Fibroblast of skin of left quadriceps (primary cell): ENCODE measurements around the gene PSMA1.
A peak's percentile ranks its signal among the peaks of the same experiment; 100 is the strongest.

Source experiments
- DNase-seq, 2 experiments: peaks; one replicate each; pipeline ENCODE4 v3.0.0-alpha.2; 2013; ENCODE audit warnings: low read depth in 2 of 2

The PSMA1 gene

DNA sequence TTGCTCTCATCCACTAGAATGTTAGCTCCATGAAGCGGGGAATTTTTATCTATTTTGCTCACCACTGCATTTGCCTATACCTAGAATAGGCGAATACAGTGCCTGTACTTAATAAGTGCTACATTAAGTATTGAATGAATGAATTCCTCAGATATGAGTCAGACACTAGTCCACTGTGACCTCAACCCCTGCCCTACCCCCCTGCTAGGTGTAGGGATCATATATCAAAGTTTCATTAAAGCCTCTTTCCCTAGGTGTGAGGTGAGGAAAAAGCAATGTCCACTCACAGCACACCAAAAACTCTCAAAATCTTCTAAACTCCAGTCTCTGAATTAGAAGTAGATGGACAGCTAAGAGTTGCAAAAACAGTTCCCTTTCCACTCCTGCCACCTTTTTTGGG lies 9.8 kb upstream of the PSMA1 start:
- no peak for DNase-seq

- no peak for DNase-seq
These were observed 9.1 kb upstream of the PSMA1 start for GRCh38 chr11:14529321-14529720.

DNA sequence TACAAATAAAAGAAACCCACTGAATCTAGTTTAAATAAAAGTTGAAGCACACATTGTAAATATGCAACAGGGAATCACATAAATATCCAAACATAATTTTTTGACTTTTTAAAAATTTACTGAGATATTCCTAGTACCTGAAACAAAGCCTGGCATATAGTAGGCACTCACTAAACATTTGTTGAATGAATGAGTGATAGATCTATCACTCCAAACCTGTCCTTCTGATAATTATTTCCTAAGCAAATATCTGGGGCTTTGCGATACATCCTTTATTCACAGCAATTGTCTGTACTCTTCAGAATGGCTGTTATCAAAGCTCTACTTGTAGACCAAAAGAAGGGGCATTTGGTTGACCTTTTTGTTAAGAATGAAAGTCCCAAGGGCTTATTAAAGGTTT lies 2.6 kb upstream of the PSMA1 start:
- no peak for DNase-seq

DNA sequence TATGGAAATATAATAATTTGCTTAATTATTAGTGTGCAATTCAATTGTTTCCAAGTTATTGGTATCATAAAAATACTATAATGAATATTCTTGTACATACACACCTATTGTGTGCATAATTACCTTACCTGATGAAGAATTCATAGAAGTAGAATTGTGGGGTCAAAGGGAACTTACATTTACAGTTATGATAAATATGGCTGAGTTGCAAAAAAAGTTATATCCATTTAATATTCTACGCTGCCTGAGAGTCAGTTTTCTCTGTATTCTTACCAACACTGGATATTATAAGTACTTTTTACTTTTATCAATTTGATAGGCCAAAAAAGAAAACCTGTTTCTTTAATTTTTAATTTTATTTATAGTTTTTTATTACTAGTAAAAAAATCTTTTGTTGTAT lies 2.1 kb upstream of the PSMA1 start:
- DNase-seq = no peak

GRCh38 chr11:14520747-14521151 lies 563 bp upstream of the PSMA1 start:
- no peak for DNase-seq

GRCh38 chr11:14519597-14519916 lies 629 bp downstream of the PSMA1 start:
- DNase-seq = no peak

DNA sequence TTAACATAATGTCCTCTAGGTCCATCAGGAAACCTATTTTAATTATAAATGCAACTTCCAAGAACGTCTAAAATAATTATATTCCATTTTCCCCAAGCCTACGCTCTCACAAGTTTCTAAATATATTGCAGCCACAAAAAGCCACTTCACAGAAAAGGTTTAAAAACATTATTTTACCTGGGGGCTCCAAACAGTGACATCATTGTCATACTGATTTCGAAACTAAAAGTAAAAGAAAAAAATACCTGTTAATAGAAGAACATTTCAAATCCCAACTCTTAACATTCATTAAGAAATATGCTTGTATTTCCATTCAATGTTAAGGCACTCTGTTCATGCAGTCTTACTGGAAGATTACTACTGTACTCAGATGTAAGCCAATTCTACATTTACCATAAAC lies 1.4 kb downstream of the PSMA1 start:
- no peak for DNase-seq

DNA sequence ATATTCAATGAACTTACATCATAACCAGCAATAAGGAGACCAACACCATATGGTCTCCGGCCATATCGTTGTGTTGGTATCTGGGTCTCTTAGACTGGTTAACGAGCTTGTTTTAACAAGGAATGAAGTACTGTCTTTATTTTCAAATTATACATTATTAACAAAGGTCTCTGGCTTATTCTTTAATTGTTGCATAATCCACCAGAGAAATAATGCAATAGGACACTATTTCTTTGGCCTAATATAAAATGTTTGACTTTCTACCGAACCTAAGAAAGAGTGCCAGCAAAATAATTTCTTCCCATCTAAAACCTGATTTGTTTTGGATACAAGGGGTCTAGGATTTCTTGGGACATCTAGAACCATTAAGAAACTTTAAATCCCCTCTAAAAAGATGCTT lies 6.4 kb downstream of the PSMA1 start:
- no peak for DNase-seq

- DNase-seq = no peak
These were observed 13.7 kb downstream of the PSMA1 start for GRCh38 chr11:14506532-14506931.

GRCh38 chr11:14503023-14503422 lies 17.2 kb downstream of the PSMA1 start:
- DNase-seq = no peak

- DNase-seq = no peak
These were observed 18.1 kb downstream of the PSMA1 start for GRCh38 chr11:14502039-14502438.

DNA sequence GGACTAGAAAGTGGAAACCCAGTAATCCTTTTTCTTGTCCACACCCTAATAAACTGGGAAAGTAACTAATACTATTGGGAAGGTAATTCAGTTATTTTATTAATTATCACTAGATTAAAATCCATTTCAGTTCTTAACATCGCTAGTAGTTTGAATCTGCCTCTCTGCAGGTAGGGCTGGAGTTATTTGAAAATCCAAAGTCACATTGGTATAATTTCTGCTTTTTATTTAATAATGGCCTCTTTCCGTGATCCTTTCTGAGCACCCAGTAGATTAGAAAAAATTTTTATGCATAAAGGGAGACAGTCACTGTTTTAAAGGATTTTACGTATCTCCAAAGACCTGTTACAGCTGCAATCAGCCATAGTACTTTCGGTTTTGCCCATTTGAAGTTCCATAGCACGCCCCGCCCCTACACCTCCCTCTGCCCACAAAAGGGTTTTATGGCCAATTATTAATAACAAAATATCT lies 20.0 kb downstream of the PSMA1 start:
- DNase-seq = no peak

DNA sequence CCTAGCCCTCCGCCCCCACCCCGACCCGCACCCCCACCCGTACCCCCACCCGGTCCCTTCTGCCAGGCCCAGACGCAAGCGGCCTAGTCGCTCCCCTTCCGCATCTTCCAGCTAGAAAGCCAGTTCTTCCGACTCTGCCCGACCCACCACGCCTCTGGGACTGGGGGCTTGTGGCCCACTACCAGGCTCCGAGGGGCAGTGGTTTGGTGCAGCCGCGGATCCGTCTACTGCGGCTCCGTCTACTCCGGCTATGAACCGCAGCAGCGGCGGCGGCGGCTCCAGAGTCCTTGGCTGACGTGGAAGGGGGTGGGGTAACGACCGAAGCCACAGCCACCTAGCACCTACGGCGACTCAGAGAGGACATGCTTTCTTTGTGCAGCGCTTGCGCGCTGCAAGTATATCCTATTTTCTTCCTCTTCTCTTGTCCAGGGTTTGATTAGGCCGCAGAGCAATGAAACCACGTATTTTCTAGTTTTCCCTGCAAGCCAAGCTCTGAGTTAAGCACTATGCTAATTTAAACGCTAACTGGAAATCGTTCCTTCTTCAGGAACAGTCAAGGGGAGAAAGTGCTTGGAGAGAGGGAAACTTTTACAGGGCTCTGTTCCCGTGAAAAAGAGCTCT lies 20.5 kb downstream of the PSMA1 start, which contains the start of gene COPB1:
Gene COPB1, minus strand, starts transcription at position 252 of the 621 bp plus-strand sequence. CDS start 883 bp downstream, outside the sequence.
- DNase-seq = peak; percentile 83 to 86

DNA sequence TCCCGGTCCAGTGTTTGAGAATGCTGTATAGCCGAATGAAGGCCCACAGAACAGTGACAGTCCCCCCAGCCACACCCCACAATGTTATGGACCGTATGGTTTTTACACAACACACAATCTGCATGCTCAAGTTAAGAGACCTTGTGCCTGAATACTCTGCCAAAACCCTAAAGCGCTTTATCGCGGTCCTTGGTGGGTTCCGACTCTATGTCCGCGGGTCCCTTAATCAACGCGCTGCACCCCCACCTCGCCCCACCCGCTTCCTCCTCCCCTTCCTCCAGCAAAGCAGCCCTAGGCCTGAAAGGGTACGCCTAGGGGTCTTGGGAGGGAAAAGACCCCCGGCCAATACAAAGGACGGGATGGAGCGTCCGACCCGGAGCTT lies 21.0 kb downstream of the PSMA1 start:
- no peak for DNase-seq

DNA sequence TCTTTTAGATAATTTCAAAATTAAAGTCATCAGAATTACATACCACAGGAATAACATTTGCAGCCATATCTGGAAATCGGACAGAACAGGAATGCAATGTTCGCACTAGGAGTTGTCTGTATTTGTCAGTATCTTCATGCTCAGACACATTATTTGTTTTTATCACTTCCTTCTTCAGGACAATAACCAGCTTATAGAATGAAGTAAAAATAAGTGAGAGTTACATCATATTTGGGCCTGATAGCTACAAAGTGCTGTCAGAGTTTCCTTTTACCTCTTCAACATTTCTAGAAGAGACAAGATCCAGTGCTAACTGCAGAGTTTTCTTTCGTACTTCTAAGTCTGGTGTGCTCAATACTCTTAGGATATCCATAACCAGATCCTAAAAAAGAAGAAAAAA lies 39.5 kb downstream of the PSMA1 start:
- no peak for DNase-seq

DNA sequence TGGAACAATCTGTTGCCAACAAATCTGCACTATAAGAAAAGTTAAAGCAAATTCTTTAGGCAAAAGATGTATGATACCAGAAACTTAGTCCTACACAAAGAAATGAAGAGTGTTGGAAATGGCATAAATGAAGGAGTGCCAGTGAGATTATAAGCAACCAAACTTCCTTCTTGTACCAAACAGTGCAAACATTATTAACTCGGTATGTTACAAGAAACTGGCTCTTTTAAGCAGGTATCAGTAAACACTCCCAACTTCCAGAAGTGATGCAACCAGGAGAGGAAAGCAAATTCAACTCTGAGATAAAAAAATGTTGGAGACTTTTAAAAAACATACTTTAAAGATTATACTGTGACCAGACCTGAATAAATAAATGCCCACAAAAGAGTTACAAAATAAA lies 49.1 kb downstream of the PSMA1 start:
- no peak for DNase-seq

DNA sequence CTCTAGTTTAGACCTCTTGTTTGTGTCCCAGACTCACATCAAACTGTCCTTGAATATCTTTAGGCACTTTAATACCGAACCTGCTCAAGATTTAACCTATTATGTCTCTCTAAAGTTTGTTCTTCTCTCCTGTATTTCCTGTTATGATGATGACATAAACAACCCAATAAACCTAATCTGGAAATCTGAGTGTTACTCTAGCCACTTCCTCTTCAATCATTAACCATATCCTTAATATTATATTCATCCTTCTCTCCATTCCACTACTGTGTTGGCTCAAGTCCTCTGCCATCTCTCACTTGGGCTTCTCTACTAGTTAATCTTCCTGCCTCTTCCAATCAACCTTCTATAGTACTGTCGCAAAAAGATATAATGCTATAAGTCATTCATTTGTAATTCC lies 56.6 kb downstream of the PSMA1 start:
- DNase-seq = no peak

- no peak for DNase-seq
These were observed 60.0 kb downstream of the PSMA1 start for GRCh38 chr11:14460147-14460546.

DNA sequence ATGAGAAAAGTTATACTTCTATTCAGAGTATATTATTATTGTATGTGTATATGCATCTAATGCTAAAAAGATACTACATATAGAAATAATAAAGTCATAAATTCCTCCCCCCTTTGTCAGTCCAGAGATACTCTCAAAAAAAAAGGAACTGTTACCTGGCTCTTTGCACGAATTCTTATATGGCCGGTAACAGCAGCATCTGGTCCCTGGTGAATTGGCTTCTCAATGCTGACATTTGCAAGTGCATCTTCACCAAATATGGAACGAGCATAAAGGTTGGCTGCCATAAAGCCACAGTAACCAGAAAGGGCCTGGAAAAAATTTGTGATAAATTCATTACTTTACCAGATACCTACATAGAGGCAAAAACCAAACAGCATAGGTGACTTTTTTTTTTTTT lies 61.8 kb downstream of the PSMA1 start:
- no peak for DNase-seq

- no peak for DNase-seq
These were observed 64.3 kb downstream of the PSMA1 start for GRCh38 chr11:14455648-14456430.
